Smooth muscle cell (in vitro differentiated cells): ENCODE results near the gene PLCD1. TPM values are rescaled to one million over a fixed set of nuclear protein-coding genes. Genes with fewer than 3 reads are reported as not detected.

Experiments
- DNase-seq: peaks from one replicate; lab custom pipeline; 2025; ENCODE audit not compliant: unreplicated experiment; lab: John Stamatoyannopoulos, UW
- H2AFZ ChIP-seq: fragments of 200-600 bp; sonication (generic); 2 replicates; pipeline ENCODE4 v1.6.0; 2016; ENCODE audit warnings: antibody characterized with exemption, low read depth, mild to moderate bottlenecking
- H3F3A ChIP-seq: fragments of 200-600 bp; sonication (generic); 2 replicates; pipeline ENCODE4 v1.6.0; 2017; ENCODE audit warnings: antibody characterized with exemption, low read depth
- H3K27ac ChIP-seq: fragments of 200-600 bp; sonication (generic); 2 replicates; pipeline ENCODE4 v1.5.1; 2016; ENCODE audit warnings: low read depth, mild to moderate bottlenecking
- H3K27me3 ChIP-seq: fragments of 200-600 bp; sonication (generic); 2 replicates; pipeline ENCODE4 v1.6.1; 2016; ENCODE audit warnings: low read depth, mild to moderate bottlenecking
- H3K36me3 ChIP-seq: fragments of 200-600 bp; sonication (generic); 2 replicates; pipeline ENCODE4 v1.5.1; 2016; ENCODE audit warnings: low read depth
- H3K4me1 ChIP-seq: fragments of 200-600 bp; sonication (generic); 2 replicates; pipeline ENCODE4 v1.5.1; 2016; ENCODE audit warnings: low read depth
- H3K4me2 ChIP-seq: fragments of 200-600 bp; sonication (generic); 2 replicates; pipeline ENCODE4 v1.6.0; 2016; ENCODE audit warnings: mild to moderate bottlenecking
- H3K4me3 ChIP-seq: fragments of 200-600 bp; sonication (generic); 2 replicates; pipeline ENCODE4 v1.5.1; 2016; ENCODE audit warnings: mild to moderate bottlenecking
- H3K79me2 ChIP-seq: fragments of 200-600 bp; sonication (generic); 2 replicates; pipeline ENCODE4 v1.6.0; 2016; ENCODE audit warnings: low read depth, mild to moderate bottlenecking
- H3K9ac ChIP-seq: fragments of 200-600 bp; sonication (generic); 2 replicates; pipeline ENCODE4 v1.6.0; 2016; ENCODE audit warnings: low read depth
- H3K9me3 ChIP-seq: fragments of 200-600 bp; sonication (generic); replicated peaks from 2 replicates; pipeline ENCODE4 v1.5.1; 2016; ENCODE audit warnings: low read depth
- H4K20me1 ChIP-seq: fragments of 200-600 bp; sonication (generic); 2 replicates; pipeline ENCODE4 v1.6.0; 2016; ENCODE audit warnings: low read depth
- WGBS: methylation state at CpG from one replicate; pipeline ENCODE4 v1.1.7; 2016; ENCODE audit warnings: low lambda C conversion rate; 5-methylcytosine and 5-hydroxymethylcytosine counted together
- polyA plus RNA-seq: library from polyadenylated mRNA; unstranded; fragments of >200 nt; fragmentation: Nextera tagmentation; extraction: Ambion mirVana; gene quantifications from 2 replicates; pipeline ENCODE4 v1.2.1, GENCODE V29; 2016
- total RNA-seq: library from RNA; depleted of rRNA; stranded (reverse); fragments of >200 nt; gene quantifications from 2 replicates; pipeline ENCODE4 v1.2.3, GENCODE V29; 2014
- TF ChIP-seq, protein P1 (sequence below): fragments of 200-600 bp; sonication (generic); IDR thresholded peaks from 2 replicates; pipeline ENCODE4 v1.5.1; 2017; ENCODE audit warnings: borderline replicate concordance, mild to moderate bottlenecking, antibody characterized with exemption; ENCODE audit not compliant: insufficient read depth, poor library complexity, severe bottlenecking

The PLCD1 gene
- total and polyA plus RNA-seq, 2 experiments from 2014 or later: 21.3 to 33.3 TPM

GRCh38 chr3:37969596-37970100 is 59.8 kb downstream of the PLCD1 start:
- Histone ChIP-seq H3K27ac (no peak overlapping the region), H3K27me3 (no peaks in the 10 kb centered on the region), H3K4me3 (no peak overlapping the region), H2AFZ (no peak overlapping the region), H4K20me1 (no peaks in the 10 kb centered on the region), H3K9ac (no peak overlapping the region), H3K4me2 (no peak overlapping the region), H3K79me2 (no peaks in the 10 kb centered on the region), H3K4me1 (no peaks in the 10 kb centered on the region), H3K36me3 (no peaks in the 10 kb centered on the region), H3F3A (no peaks in the 10 kb centered on the region), H3K9me3 (no peaks in the 10 kb centered on the region)
- TF ChIP-seq, protein P1, sequence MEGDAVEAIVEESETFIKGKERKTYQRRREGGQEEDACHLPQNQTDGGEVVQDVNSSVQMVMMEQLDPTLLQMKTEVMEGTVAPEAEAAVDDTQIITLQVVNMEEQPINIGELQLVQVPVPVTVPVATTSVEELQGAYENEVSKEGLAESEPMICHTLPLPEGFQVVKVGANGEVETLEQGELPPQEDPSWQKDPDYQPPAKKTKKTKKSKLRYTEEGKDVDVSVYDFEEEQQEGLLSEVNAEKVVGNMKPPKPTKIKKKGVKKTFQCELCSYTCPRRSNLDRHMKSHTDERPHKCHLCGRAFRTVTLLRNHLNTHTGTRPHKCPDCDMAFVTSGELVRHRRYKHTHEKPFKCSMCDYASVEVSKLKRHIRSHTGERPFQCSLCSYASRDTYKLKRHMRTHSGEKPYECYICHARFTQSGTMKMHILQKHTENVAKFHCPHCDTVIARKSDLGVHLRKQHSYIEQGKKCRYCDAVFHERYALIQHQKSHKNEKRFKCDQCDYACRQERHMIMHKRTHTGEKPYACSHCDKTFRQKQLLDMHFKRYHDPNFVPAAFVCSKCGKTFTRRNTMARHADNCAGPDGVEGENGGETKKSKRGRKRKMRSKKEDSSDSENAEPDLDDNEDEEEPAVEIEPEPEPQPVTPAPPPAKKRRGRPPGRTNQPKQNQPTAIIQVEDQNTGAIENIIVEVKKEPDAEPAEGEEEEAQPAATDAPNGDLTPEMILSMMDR: no peak
- WGBS: 88% methylated on average over 7 of the region's 7 CpGs
- DNase-seq: no peak

GRCh38 chr3:37968813-37969595 is 60.4 kb downstream of the PLCD1 start:
- no peak overlapping the region for H3K9ac ChIP-seq
- H3K4me3 ChIP-seq: no peak overlapping the region
- no peaks in the 10 kb centered on the region for H3K36me3 ChIP-seq
- no peak overlapping the region for H2AFZ ChIP-seq
- no peak overlapping the region for H3K27ac ChIP-seq
- DNase-seq: no peak
- no peaks in the 10 kb centered on the region for H4K20me1 ChIP-seq
- no peaks in the 10 kb centered on the region for H3K4me1 ChIP-seq
- H3K9me3 ChIP-seq: no peaks in the 10 kb centered on the region
- no peaks in the 10 kb centered on the region for H3K79me2 ChIP-seq
- 92% methylated on average over 15 of the region's 15 CpGs for WGBS
- no peak overlapping the region for H3K4me2 ChIP-seq
- TF ChIP-seq, protein P1: no peak
- no peaks in the 10 kb centered on the region for H3F3A ChIP-seq
- H3K27me3 ChIP-seq: no peaks in the 10 kb centered on the region

- no peak overlapping the region for H3K27ac ChIP-seq
- H4K20me1 ChIP-seq: no peaks in the 10 kb centered on the region
- H3K27me3 ChIP-seq: no peaks in the 10 kb centered on the region
- no peaks in the 10 kb centered on the region for H3K79me2 ChIP-seq
- H3K36me3 ChIP-seq: no peaks in the 10 kb centered on the region
- H3K4me3 ChIP-seq: no peak overlapping the region
- no peak for DNase-seq
- TF ChIP-seq, protein P1: no peak
- WGBS: 89% methylated on average over 9 of the region's 9 CpGs
- H3K9me3 ChIP-seq: no peaks in the 10 kb centered on the region
- H3K9ac ChIP-seq: no peak overlapping the region
- H3K4me2 ChIP-seq: no peak overlapping the region
- peaks cover 5% of the 10 kb centered on the region for H3F3A ChIP-seq
- peaks cover 4% of the 10 kb centered on the region for H3K4me1 ChIP-seq
- H2AFZ ChIP-seq: no peak overlapping the region
These were observed 61.2 kb downstream of the PLCD1 start for GRCh38 chr3:37968199-37968598.
